Neural crest cell (in vitro differentiated cells): ENCODE data around the gene SNX10. TPM values are rescaled to one million over a fixed set of nuclear protein-coding genes. Genes with fewer than 3 reads are reported as not detected.
A peak's percentile ranks its signal among the peaks of the same experiment; 100 is the strongest.
"Not testable (repeated sequence)": the region's sequence is repeated elsewhere in the genome, so short reads cannot be mapped to it uniquely, and the experiment has no call there.

Experiments used
- DNase-seq: peaks from one replicate; pipeline ENCODE4 v3.0.0; 2021; ENCODE audit warnings: low read depth, mixed read lengths, low spot score
- H3K27ac Mint-ChIP-seq: one replicate; pipeline ENCODE4 v1.8.0; 2021; ENCODE audit warnings: mild to moderate bottlenecking, mixed read lengths; ENCODE audit not compliant: unreplicated experiment
- H3K27me3 Mint-ChIP-seq: 2 replicates; pipeline ENCODE4 v1.8.0; 2021; ENCODE audit warnings: low read depth, mild to moderate bottlenecking, mixed read lengths
- H3K36me3 Mint-ChIP-seq: 2 replicates; pipeline ENCODE4 v1.8.0; 2021; ENCODE audit warnings: low read depth, mild to moderate bottlenecking, mixed read lengths
- H3K4me1 Mint-ChIP-seq: 2 replicates; pipeline ENCODE4 v1.8.0; 2021; ENCODE audit warnings: mixed read lengths
- H3K4me3 Mint-ChIP-seq: one replicate; pipeline ENCODE4 v1.8.0; 2021; ENCODE audit warnings: mild to moderate bottlenecking, mixed read lengths
- H3K9me3 Mint-ChIP-seq: 2 replicates; pipeline ENCODE4 v1.8.0; 2021; ENCODE audit warnings: mixed read lengths
- CTCF ChIP-seq: fragments of 200-600 bp; sonication (generic); conservative IDR thresholded peaks from 2 replicates; pipeline ENCODE4 v1.5.0; 2021; ENCODE audit warnings: antibody characterized with exemption, mild to moderate bottlenecking
- long read RNA-seq: library from polyadenylated mRNA; unstranded; transcript quantifications from one replicate; pipeline ENCODE4 v2.0.0, GENCODE V29; 2020
- total RNA-seq: library from RNA; stranded (reverse); gene quantifications from 2 replicates; pipeline ENCODE4 v1.2.1, GENCODE V29; 2021

SNX10 gene
- total RNA-seq: 5.0 and 5.4 TPM in 2 replicates
- long read RNA-seq, transcript SNX10-201 (7 exons, 2,546 nt): major isoform, 24 of 30 reads
- long read RNA-seq, partial matches to known transcripts: 3 of 30 reads
- long read RNA-seq, other reads (novel, unspliced or antisense): 2 of 30 reads

DNA sequence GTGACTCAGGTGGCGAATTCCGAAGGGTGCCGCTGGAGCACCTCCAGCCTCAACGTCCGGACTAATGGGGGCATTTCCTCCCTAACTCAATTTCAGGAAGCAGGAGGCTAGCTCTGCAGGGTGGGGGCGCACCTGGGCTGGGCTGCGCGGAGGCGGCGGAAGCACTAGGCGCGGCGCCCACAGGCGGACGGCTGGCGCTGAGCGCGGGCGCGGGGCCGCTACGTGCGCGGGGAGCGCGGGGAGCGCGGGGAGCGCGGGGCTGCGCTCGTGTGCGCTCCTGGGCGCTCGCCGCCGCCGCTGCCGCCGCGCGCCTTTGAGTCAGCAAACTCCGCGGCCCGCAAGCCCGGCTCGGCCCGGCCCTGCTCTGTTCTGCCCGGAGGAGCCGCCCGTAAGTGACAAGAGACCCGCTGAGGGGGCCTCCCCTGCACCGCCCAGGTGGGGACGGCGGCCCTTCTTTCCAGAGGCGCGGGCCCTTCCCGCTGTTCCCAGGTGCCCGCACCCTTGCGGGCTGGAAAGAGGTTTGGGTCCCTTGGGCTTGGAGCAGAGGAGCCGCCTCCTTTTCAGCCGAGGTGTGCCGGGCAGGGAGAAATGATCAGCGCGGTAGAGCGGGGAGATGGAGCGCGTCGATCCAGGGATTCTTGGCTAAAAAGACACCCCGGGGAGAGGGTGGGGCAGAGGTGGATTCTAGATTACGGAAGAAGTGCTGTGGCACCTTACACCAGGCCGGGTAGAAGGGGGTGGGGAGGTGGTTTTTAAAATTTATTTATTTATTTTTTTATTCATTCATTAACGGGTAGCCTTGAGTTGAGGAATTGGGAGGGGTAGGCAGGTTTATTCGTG lies at the start of gene SNX10:
SNX10 (plus strand) TSS at position 164 of the 840 bp plus-strand sequence. CDS start 54,581 bp downstream, outside the sequence.
- no peaks in the 10 kb centered on the region for H3K36me3 Mint-ChIP-seq

GRCh38 chr7:26245150-26245549 lies 46.5 kb upstream of the SNX10 start:
- TF ChIP-seq CTCF: no peak
- H3K4me1 Mint-ChIP-seq: no peaks in the 10 kb centered on the region
- H3K27ac Mint-ChIP-seq: no peak overlapping the region
- no peaks in the 10 kb centered on the region for H3K27me3 Mint-ChIP-seq
- no peak for DNase-seq
- H3K4me3 Mint-ChIP-seq: no peak overlapping the region
- no peaks in the 10 kb centered on the region for H3K9me3 Mint-ChIP-seq
- H3K36me3 Mint-ChIP-seq: no peaks in the 10 kb centered on the region

More for the DNA sequence above, at the start of gene SNX10:
- no peak for TF ChIP-seq CTCF
- Mint-ChIP-seq H3K9me3 (no peaks in the 10 kb centered on the region), H3K27me3 (peaks cover 6% of the 10 kb centered on the region), H3K4me1 (peaks cover 11% of the 10 kb centered on the region), H3K4me3 (peak within 1 kb of the TSS; percentile 93), H3K27ac (no peak within 1 kb of the TSS)
- peak; percentile 27 for DNase-seq

- H3K36me3 Mint-ChIP-seq: no peaks in the 10 kb centered on the region
- DNase-seq: no peak
- no peaks in the 10 kb centered on the region for H3K9me3 Mint-ChIP-seq
- no peak overlapping the region for H3K4me3 Mint-ChIP-seq
- no peaks in the 10 kb centered on the region for H3K4me1 Mint-ChIP-seq
- H3K27me3 Mint-ChIP-seq: no peaks in the 10 kb centered on the region
- TF ChIP-seq CTCF: no peak
- H3K27ac Mint-ChIP-seq: no peak overlapping the region
Measured at GRCh38 chr7:26250239-26250638, 41.4 kb upstream of the SNX10 start.

DNA sequence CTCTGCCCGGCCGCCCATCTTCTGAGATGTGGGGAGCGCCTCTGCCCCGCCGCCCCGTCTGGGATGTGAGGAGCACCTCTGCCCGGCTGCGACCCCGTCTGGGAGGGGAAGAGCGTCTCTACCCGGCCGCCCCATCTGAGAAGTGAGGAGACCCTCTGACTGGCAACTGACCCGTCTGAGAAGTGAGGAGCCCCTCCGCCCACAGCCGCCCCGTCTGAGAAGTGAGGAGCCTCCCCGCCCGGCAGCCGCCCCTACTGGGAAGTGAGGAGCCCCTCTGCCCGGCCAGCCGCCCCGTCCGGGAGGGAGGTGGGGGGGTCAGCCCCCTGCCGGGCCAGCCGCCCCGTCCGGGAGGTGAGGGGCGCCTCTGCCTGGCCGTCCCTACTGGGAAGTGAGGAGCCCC lies 29.8 kb upstream of the SNX10 start:
- H3K36me3 Mint-ChIP-seq: peaks cover 19% of the 10 kb centered on the region
- not testable (repeated sequence) for DNase-seq, H3K4me3 Mint-ChIP-seq, H3K27ac Mint-ChIP-seq, H3K27me3 Mint-ChIP-seq, H3K4me1 Mint-ChIP-seq
- H3K9me3 Mint-ChIP-seq: peaks cover 17% of the 10 kb centered on the region

DNA sequence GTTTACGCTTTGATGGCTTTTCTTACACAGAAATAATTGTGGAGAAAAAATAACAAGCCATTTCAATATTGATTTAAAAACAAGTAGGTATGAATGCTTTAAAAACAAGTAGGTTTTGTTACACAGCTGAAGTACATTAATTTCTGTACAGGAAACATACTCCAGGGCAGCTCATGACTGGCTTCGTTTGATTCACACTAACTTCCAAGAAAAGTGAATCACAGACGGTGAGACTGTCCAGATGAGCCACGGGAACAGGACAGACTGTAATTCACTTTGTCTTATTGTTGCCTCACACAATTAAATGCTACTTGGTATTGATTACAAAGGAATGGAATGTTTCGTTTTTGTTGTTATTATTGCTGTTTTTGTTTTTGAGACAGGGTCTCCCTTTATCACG lies 26.6 kb upstream of the SNX10 start:
- Mint-ChIP-seq H3K36me3 (peaks cover 19% of the 10 kb centered on the region), H3K27ac (no peak overlapping the region), H3K4me3 (no peak overlapping the region)

More for the DNA sequence above, 26.6 kb upstream of the SNX10 start:
- DNase-seq: no peak
- no peak for TF ChIP-seq CTCF
- H3K4me1 Mint-ChIP-seq: peaks cover 9% of the 10 kb centered on the region
- H3K9me3 Mint-ChIP-seq: peaks cover 17% of the 10 kb centered on the region
- H3K27me3 Mint-ChIP-seq: no peaks in the 10 kb centered on the region
